Stimulated activated CD4-positive, alpha-beta T cell treated with anti-CD3 and anti-CD28 coated beads, Interleukin-2, amount 100 ng/mL, for 4 hours (primary cell): ENCODE results near the gene TMEM144.
A peak's percentile ranks its signal among the peaks of the same experiment; 100 is the strongest.
"Not testable (repeated sequence)": the region's sequence is repeated elsewhere in the genome, so short reads cannot be mapped to it uniquely, and the experiment has no call there.

Source experiments
- DNase-seq: peaks from one replicate; pipeline ENCODE4 v3.0.0-alpha.2; 2020; ENCODE audit warnings: low read depth

TMEM144 gene

DNA sequence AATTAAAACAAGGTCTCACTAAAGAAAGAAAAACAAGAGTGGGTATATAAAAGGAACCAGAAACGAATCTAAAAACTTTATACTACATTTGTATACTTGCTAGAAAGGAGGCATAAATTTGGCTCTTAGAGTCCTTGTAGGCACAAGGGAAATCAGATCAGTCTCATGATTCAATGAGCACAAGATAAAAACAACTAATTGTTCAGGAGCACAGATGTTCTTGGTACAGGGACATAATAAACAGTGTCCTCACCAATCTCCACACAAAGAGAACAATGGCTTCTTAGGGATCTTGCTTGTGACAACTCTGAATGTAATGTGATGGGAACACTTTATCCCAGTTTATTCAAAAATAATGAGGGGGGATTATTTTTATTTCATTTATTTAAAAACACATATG is 28.3 kb downstream of the TMEM144 start:
- no peak for DNase-seq

DNA sequence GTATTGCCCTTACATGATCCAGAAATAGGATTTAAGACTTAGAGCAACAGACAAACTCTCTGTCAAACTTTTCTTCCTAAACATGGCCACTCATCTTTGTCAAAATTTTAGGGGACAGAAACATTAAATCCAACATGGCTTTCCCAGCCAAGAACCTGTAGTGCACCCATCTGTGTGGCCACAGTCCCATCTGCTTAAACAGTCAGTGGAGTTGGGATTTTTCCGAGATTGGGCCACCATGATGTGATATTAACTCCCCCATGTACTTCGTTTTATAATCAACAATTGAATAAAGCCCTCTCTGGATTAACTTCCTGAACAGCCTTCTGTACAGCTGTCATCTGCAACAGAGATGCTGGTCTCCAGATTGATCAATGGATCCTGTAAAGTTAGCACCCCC is 28.9 kb downstream of the TMEM144 start:
- no peak for DNase-seq

DNA sequence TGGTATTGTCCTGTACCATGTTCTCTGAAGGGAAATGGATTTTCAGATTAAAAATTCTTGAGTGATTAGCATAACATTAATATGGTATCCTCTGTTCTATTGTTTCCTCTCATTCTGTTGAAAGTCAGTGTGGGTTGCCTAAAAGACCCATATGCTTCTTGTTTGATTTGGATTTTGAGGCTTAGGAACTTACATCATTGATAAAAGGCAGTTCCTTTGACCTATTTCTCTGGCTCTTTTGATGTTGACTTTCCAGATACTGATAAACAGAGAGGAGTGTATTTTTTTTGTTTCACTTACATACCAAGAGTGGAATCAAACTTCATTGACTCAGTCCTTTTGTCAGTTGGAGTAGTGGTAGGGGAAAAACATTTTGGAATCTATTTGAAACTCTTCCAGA is 32.8 kb downstream of the TMEM144 start:
- DNase-seq, result no peak

DNA sequence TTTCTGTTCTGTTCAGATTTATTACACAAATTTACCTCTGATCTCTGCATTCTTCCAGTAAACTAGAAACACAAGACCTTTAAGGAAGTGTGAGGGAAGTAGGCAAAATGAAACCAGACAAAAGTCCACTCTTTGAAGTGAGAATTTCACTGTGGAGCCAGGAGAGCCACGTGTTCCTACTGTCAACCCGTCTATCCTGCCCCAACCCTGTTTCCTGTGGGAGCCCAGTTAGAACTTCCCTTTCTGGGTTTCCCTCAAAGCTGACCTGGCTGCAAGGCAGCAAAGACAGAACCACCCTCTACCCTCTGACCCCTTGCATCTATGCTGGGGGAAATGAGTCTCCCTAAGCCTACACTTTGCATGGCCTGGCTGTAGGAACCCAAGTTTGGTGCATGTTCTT is 40.0 kb downstream of the TMEM144 start:
- DNase-seq, result no peak

DNA sequence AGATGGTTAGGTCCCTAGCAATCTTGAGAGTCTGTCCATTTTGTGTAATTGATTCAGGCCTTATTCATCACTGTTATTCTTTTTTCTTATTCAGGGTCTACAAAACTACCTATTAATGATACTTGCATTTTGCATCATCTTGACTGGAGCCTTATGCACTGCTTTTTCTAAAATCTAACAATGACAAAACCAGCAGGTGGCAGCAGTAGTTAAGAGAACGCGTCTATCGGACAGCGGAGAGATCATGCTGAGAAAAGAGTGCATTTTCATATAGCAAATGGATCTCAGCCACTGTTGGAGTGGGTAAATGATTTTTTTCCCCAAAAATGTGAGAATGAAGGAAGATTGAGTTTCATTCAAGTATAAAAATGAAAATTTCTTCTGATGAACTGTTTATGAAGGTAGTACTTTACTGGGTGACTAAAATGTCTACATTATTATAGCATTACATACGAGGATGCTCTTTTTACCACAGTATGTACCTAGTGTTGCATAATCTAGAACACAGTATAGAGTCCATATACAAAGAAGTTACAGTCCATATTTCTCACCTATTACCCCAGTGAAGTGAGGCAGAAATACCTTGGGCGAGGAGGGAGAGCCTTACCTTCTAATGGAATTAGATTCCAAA is 43.2 kb downstream of the TMEM144 start:
- peak; percentile 6 for DNase-seq

DNA sequence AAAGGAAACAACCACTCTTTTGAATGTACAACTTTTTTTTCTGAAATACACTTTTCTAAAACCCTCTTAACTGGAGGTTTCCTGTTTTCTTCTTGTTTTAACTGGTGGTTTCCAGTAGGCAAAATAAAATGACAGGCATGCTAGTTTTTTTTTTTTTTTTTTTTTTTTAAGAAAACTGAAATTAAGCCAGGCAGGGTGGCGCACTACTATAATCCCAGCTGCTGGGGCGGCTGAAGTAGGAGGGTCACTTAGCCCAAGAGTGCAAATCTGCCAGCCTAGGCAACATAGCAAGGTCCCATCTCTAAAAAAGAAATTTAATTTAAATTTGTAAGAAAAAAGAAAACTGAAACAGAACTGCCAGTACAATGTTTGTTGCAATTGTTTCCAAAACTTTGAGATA is 44.0 kb downstream of the TMEM144 start:
- no peak for DNase-seq

DNA sequence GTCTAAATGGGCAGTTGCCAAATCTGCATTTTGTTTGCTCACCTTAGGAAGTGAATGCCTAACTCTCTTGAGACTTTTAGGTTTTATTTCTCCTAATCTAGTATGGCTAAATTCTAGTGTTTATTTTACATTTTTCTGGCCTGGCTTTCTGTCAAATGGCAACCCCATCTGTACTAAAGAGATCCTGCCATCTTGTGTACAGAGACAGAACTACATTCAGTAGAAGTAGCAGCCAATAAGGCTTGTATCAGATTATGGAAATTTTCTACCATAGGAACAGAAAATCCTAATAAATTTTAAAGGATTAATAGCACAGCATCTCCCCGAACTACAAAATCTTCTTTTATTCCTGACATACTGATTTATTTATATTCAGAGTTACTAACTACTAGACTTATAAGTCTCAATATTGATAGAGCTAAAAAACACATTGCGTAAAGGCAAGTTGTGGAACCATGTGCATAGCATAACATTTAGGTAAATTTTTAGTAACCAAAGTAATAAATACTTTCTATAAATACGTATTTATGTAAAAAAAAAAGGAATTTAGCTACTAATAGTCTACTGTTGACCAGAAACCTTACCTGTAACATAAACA is 45.5 kb downstream of the TMEM144 start:
- no peak for DNase-seq

DNA sequence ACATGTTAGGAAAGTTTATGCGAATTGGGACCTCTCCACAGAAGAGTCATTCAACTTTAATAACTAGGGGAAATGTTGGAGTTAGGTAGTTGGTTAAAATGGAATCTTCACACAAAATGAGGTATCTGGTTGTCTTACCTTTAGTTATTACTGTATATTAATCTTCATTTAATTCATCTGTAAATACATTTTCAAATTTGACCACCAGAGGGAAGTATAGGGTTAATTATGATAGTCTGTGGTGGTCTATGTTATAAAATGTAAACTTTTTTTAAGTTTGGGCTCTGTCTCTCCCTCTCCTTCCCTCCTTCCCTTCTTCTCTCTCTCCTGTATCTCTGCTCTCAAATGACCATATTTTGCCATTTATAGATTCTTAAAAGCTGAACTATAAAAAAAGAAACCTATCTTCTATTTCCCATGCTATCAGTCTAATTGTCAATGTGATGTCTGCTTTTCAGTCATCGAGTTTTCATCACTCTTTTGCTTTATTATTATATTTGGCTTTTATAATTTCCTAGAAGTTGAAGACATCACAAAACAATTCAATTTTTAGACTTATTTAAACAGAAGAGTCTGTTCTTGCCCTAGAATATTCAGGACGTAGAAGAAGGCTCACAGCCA is 49.8 kb downstream of the TMEM144 start:
- DNase-seq, result no peak

DNA sequence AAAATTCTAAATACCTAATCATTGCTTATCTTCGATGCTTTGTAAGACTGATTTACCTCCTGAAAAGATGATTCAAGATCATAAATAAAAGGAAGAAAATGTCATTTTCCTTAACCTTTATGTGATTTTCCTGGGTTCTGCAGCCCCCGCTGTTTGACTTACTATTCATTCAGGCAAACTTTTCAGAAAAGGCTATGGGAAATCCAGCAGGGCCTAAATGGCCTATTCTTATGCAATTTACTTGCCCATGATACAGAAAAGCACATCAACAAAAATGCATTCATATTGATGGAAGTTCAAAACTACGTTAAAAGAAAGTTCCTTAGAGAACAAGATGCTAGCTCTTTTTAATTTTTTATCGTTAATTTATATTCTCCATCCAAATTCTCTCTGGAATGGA is 51.2 kb downstream of the TMEM144 start:
- no peak for DNase-seq

DNA sequence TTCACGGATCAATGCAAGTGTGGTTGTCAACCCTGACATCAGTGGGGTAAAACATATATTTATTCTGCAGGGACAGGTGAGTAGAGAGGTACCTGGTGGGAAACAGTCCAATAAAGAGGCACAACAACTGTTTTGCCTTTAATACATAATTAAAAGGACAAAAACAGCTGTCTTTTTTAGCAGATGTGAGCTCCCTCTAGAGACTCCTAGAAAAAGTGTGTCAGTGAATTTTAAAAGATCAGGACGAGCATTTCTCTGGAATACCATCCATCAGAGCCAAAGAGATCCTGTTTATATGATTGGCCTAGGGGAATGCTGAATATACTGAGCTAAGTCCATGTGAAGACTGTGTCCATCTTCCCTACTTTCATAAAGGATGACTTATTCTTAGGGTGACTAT is 58.3 kb downstream of the TMEM144 start:
- no peak for DNase-seq

DNA sequence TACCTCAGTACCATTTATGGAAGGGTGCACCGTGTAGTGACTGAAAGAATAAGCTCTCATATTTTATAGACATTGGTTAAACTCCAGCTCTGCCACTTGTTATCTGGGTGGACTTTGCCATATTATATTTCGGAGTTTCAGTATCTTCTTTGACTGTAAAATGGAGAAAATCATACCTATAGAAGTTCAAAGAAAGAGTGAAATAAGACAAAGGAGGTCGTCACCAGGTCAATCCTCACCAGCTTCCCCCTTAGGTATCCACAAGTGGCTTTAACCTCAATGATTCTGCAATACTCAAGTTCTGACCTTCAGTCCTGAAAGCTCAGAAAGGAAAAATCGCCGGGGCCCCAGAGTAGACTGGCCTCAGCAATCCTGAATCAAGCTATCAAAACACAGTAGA is 64.3 kb downstream of the TMEM144 start:
- DNase-seq, result no peak

DNA sequence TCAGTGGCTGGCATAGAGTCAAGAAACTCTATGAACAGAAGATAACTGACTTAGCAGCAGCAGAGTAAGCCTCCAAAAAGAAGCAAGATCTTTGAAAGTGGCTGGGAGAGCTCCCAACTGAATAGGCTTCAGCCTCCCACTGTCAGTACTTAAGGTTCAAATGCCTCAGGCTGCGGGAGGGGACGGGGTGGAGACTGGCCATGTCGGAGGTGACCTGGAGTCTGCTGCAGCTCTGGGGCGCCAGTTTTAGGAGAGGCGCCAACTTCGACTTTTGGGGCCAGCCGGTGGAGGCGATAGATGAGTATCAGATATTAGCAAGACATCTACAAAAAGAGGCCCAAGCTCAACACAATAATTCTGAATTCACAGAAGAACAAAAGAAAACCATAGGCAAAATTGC is 67.3 kb downstream of the TMEM144 start:
- DNase-seq, result no peak

DNA sequence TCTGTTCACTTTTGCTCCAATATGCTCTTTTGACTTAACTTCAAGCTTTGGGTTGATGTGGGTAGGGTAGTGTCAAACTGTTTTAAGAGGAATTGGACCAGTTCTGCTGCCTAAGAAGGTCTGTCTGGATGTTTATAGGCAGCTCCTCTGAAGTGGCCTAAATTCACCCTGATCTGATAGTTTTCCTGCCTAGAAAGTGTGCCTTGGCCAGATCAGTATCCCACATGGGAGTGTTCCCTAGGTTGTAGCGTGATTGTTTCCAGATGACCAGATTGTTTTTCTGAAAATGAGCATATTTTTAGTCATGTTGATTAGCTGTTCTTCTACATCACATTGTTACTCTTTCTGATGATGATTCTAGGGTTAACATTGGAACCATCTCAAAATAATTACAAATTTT is 68.8 kb downstream of the TMEM144 start:
- not testable (repeated sequence) for DNase-seq

DNA sequence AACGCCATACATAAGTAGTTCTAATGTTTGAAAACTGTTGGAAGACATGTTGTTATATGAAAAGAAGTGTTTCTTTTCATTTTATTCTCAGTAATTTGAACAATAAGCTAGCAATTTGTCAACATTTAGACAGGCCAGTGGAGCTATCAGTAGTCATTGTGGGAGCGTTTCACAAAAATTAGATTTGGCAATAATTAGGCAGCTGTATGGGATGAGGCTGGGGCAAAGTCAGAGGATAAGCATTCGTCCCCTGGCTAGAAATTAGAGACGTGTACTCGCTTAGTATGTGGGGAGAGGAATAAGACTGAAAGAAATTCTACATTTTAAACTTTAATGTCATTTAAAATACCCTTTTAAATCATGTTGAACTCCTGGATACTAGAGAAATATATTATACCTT is 70.6 kb downstream of the TMEM144 start:
- DNase-seq, result no peak

DNA sequence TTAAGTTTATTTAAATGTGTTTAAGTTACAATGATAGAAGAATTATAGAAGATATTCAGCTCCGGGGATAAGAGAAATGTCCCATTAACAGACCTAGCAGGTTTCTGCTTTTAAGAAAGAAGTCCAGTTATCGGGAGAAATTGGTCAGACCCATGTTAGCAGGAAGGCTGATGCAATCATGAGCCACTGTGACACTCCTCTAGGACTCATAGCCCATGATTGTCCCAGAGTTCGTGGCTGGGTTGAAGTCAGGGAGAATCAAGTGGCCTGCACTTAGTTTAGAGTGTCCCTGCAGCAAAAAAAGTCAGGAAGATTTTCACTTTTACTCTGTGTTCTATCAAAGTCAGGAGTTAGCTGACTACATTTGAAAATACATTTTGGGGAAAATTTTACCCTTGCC is 72.0 kb downstream of the TMEM144 start:
- no peak for DNase-seq

DNA sequence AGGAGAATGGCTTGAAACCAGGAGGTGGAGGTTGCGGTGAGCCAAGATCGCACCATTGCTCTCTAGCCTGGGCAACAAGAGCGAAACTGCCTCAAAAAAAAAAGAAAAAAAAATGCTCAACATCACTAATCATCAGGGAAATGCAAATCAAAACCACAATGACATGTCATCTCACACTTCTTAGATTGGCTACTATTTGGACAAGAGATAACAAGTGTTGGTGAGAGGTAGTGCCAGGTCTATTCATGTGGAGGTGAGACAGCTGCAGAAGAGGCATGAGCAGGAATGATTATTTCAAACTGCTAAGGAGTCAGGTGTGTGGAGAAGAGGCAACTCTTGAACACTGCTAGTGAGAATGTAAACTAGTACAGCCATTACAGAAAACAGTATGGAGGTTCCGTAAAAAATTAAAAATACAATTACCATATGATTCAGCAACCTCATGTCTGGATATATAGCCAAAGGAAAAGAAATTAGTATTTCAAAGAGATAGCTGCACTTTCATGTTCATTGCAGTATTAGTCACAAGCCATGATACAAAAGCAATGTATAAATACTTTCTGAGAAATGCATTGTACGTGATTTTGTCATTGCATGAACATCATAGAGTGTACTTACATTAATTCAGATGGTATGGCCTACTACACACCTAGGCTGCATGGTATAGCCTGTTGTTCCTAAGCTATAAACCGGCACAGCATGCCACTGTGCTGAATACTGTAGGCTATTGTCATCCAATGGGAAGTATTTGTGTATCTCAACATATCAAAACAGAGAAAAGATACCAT is 75.3 kb downstream of the TMEM144 start:
- DNase-seq, result no peak

DNA sequence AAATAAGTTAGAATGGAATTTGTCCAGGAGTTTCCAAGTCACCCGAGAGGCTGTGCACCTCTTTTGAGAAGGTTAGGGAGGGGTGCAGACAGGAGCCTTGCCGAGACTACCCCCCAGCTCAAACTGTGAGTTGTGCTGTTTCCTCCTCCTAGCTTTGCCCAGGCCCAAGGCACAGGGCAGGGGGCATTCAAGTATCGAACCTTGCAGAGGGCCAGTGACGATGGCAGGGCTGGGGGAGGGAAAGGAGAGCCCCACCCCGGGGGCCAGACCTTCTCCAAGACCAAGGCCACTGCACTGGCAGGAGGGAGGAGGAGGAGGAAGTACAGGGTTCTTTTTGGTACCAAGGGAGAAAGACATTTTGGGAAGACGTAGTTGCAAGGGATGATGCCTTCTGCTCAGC is 80.6 kb downstream of the TMEM144 start:
- DNase-seq, result no peak

DNA sequence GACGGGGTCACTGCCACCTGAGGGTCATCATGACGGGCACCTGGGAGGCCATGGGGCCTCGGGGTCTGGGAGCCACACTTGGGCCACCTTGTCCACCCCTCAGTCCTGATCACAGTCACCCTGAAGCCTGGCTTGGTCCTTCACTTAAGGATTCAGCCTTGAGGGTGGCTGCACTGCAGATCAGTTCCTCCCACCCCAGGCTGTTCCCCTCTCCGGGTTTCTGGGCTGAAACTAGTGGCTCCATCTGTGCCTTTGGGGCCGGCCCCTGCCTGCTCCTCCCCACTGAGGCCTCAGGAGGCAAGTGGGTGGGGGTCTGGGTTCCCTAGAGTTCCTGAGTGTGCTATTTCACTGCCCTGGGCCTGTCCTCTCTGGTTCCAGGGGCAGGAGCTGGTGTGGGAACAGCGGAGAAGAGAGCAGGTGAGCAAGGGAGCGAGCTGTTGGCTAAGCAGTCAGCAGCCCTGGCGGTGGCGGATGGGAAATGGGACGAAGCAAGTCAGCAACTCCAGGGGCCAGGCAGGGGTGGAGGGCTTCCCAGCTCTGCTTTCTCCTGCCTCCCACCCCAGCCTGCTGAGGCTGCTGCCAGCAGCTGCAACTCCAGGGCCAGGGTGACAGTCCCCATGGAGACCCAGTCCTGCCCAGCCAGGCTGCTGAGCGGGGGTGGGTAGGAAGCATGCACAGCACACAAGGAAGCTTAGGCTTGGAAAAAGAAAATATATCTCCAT is 81.2 kb downstream of the TMEM144 start:
- no peak for DNase-seq

DNA sequence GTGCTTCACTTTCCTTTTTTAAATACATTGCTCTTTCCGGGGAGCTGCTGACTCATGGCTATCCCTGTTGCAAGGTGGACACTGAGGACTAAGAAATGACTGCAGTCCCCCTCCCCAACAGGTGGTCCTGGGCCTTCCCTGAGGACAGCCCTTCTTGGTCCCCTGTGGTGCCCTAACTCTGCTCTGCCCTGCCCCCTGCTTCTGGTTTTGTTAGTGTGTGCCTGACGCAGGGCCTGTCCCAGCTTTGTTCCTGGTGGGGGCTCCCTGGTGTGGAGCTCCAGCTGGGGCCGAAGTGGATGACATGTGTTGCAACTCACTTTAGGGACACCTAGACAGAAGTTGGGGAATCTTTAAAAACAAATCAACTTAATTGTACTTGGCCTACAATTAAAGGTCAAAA is 81.9 kb downstream of the TMEM144 start:
- no peak for DNase-seq

DNA sequence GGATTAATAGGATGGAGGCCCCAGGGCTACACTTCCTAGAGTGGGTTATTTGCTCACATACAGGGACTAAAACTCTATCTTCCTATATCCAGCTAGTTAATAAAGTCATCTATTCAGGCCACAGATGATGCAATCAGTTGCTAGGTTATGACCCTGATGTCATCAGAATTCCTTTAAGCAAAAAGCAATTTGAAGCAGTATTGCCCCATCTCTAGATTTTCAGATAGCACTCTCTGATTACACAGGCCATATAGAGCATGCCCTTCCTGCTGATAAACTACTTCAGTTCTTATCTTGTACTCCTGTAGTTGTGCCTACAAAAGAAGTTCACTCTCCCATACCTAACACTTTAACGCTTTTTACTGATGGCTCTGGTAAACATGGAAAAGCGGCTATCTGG is 84.8 kb downstream of the TMEM144 start:
- DNase-seq, result no peak

DNA sequence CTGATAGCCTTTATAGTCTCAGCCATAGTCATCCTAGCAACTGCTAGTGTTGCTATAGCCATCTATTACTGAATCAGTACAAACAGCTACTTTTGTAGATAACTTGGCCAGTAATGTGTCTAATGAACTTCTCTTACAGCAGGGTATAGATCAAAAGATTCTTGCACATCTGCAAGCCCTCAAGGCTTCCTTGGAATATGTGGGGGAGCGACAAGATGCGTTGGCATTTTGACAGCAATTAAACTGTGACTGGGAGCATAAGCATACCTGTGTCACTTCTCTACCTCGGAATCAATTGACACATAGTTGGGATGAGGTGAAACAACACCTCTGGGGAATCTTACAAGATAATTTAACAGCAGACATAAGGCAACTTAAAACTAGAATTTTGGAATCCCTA is 87.6 kb downstream of the TMEM144 start:
- no peak for DNase-seq

DNA sequence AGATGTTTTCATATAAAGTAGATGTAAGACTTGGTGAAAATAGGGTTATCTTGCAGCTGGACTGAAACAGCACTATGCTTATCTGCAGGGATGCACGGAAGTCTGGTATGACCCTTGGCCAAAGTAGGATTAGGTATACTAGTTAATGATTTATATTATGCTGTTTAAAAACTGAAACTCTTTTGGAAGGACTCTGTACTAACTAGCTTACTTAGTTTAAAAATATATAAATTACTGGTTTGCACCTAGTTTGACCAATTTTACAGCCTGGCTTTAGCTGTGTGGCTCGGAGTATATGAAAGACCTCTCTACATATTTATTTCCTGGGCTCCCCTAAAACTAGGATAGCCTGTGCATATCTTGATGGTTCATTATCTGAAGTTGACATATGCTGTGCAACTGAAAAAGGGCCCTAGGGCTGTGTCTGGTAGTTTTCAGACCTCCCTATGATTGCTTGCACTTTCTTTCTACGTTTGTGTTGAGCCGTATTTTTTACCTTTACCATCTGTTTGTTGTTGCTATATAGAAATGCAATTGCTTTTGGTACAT is 89.2 kb downstream of the TMEM144 start:
- no peak for DNase-seq
